Left renal pelvis (tissue), 4 donors: ENCODE measurements around the gene RPL26. TPM values are rescaled to one million over a fixed set of nuclear protein-coding genes. Genes with fewer than 3 reads are reported as not detected.
A peak's percentile ranks its signal among the peaks of the same experiment; 100 is the strongest.

ENCODE experiments used
- DNase-seq, 4 donors: peaks; one replicate each; pipeline ENCODE4 v3.0.0-alpha.2; 2013; ENCODE audit warnings: low read depth in 4 of 4, low spot score in 3 of 4
- polyA plus RNA-seq, 4 donors: library from polyadenylated mRNA; unstranded; fragments of 120-200 nt; gene quantifications; one replicate each; pipeline ENCODE4 v1.2.1, GENCODE V29; 2013; ENCODE audit not compliant: insufficient read length in 4 of 4

Gene RPL26
- polyA plus RNA-seq: 1,000 to 10,000 TPM; 2,282 to 2,993 (median 2,635) TPM

DNA sequence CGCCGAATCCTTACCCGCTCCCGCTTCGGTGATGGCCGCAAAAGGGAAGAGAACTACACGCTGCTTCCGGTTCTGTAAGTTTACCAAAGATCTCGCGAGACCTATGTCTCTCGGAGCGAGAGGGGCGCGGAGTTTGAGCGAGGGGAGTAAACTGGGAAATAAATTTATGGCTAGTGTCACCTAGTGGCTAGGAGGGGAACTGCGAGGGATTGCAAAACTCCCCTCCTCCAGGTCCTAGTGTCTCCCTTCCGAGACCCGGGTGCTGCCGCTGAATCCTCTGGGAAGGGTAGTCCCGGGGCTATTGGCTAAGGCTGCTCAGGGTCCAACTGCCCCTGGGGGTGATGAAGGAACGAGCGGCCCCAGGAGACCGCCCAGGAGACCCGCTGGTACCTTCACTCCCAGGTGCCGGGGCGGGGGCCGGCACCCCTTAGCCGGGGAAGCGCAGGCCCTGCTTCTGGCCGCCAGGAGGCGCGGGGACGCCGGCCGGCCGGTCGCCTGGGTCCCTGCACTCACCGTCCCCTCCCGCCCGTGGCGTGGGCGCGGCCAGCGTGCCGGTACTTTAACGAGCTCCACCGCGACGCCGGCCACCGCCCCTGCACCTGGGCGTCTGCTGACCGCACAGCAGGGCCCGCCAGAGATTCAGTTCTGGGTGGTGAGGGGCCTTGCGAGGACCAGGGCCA, at the start of gene RPL26:
RPL26 (minus strand) TSS at position 51 of the 680 bp plus-strand sequence. CDS start 883 bp downstream, outside the sequence.
- DNase-seq: peak; percentile 94 to 97 (median 96)

GRCh38 chr17:8430966-8431365, 48.0 kb upstream of the RPL26 start:
- no peak for DNase-seq

DNA sequence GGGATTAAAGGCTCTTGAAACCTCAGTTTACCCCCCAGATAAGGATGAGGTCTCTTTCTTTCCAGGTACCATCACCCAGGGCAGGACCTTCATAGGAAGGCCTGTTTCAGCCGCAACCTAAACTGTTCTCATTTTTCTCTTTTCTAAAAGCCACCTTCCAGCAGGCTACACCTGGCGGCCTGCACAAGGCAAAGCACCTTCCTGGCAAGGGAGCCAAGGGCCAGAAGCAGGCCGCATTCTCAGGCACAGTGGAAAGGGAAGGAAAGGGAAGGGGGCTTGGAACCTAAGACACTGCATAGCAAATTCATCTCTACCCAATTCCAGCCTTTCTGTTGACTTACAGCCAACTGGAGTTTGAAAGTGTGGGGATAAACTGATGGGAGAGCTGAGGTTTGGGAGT, 43.8 kb upstream of the RPL26 start:
- no peak for DNase-seq

- DNase-seq: no peak
Observed at GRCh38 chr17:8426094-8426720, 43.2 kb upstream of the RPL26 start.

DNA sequence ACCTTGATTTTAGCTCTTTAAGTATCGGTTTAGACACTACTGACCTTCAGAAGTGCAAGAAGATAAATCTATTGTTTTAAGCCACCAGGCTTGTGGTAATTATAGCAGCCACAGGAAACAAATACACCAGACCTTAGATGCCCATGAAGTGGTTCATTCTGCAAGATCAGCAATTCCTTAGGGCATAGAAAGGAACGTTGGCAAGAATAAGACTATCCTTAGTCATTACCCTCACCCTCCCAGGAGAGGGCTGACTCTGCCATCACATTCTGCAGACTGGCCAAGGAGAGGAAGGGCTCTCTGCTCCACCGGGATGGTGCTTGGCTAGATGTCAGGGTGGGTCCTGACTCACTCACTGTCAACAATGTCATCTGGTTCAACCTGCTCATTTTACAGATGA, 38.6 kb upstream of the RPL26 start:
- no peak for DNase-seq

GRCh38 chr17:8420041-8420934, 37.3 kb upstream of the RPL26 start:
- peak in 2 of 4 donors; percentile 41 to 51 for DNase-seq

GRCh38 chr17:8419305-8419704, 36.3 kb upstream of the RPL26 start:
- no peak for DNase-seq

- DNase-seq: no peak
Observed at GRCh38 chr17:8418471-8418870, 35.5 kb upstream of the RPL26 start.

GRCh38 chr17:8417806-8418205, 34.8 kb upstream of the RPL26 start:
- no peak for DNase-seq

DNA sequence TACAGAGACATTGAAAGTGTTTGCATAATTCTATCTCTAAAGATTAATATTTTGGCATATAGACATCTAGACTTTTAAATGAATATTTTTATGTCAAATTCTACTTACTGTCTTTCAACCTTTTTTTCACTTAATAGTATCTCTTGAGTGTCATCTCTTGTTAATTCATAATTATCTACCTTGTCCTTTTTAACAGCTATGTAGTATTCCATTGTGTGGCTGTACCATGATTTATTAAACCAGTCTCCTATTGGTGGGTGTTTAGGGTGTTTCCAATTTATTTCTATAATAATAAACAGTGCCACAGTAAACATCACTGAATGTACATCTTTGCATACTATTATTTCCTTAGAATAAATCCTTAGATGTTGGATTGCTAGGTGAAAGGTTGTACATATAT, 30.9 kb upstream of the RPL26 start:
- no peak for DNase-seq

DNA sequence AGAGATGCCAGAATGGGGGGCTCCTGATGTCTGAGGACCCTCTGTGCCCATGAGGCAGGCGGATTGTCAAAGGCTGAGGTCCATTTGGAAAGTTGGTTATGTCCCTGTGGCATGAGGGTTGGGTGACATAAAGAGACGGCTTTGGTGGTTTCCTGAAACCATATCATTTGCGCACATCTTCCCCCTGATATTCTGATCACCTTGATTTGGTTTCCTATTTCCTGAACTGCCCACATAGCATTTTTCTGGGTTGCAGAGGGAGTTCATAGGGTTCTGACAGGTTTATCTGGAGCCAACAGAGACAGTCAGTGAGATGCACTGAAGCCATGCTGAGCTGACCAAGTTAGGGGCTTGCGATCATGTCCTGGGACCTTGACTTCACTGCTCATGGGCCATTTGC, 30.3 kb upstream of the RPL26 start:
- no peak for DNase-seq

DNA sequence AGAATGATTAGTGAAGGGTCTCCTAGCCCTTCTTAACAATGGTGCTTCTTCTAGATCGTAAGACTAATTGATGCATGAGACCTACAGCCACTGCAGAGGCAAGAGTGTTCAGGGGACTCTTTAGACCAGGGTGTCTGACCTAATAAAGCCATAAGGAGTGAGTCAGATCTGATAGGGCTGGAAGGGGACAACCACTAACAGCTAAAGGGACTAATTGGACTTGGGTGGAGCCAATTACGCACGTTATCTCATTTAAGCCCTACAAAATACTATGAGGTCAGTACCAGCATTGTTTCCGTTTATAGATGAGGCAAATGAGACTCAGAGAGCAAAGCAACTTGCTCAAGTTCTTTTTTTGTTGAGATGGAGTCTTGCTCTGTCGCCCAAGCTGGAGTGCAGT, 29.1 kb upstream of the RPL26 start:
- DNase-seq: no peak

DNA sequence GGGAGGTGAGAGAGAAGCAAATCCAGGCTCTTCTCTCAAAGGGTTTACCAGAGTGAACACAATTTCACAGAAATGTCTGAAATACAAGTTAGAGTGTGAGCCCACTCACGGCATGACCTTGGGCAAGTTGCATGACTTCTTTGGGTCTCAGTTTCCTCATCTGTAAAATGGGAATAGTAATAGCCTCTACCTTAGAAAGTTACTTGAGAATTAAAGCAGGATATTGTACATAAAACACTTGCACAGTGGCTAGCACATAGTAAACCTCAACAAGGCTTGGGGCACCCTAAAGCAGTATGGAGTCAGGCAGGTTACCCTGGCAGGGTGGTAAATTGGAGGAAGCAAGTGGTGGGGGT, 27.9 kb upstream of the RPL26 start:
- no peak for DNase-seq

DNA sequence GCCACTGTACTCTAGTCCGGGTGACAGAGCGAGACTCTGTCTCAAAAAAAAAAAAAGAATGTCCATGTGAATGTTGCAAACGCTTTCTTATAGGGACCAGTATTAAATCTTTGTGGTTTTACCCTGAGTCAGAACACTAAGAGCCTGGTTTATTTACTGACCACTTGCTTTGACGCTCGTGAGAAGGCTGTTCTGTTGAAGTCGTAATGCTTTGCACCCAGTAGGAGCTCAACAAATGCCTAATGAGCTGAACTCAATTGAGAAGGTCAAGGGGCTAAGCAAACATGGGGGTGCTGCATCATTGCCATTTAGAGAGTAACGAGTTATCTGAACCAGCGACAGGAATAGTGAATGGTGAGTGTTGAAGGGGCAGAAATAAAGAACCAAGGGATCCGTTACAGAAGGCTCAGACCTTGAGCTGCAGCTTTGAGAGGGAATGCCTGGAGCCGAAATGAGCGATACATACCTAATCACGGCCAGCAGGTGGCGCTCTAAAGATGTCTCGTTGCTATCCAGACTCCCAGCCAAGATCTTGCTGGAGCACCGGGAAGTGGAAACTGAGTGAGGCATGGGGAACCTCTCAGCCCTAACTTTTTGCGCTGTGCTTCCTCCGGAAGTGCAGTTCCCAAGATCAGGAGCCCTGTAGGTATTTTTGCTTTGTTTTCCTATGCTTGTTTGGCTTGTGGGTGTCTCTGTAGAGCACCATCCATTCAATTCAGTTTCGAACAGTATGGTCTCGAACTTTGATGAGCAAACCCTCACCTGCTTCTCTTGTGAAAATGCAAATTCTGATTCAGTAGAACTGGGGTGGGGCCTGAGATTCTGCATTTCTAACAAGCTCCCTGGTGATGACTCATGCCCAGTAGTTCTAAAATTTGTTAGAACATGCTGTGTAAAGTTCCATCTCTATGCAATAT, 27.2 kb upstream of the RPL26 start:
- DNase-seq: peak; percentile 70 to 87 (median 80)

GRCh38 chr17:8408371-8408770, 25.4 kb upstream of the RPL26 start:
- no peak for DNase-seq

DNA sequence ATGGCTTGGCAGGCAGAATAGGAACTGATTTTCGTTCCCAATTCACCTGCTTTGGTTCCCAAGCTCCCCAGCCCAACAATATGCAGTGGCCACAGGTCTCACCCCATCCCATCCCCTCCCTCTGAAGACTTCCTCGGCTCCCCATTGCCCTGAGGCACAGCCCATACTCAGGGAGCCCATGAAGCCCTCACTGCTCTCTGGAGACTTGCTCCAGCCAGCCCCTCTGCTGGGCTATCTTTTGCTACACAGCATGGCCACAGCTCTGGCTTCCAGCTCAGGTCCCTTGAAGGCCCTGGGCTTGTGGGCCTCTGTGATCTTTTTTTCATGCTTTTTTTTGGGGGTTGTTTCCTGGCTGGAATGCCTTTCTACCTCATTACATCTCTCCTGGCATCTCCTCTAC, 23.2 kb upstream of the RPL26 start:
- no peak for DNase-seq

GRCh38 chr17:8405499-8406016, 22.6 kb upstream of the RPL26 start:
- no peak for DNase-seq

DNA sequence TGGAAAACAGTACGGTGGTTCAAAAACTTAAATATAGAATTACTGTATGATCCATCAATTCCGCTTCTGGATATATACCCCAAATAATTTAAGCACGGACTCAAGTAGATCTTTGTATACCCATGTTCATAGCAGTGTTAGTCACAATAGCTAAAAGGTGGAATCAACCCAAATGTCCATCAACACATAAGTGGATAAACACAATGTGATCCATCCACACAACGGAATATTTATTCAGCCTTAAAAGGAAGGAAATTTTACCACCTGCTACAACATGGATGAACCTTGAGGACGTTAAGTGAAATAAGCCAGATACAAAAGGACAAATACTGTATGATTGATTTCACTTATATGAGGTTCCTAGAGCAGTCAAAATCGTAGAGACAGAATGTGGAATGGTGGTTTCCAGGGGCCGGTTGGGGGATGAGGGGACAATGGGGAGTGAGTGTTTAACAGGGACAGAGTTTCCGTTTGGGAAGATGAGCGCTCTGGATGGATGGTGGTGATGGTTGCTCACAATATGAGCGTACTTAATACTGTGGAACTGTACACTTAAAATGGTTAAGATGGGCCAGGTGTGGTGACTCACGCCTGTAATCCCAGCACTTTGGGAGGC, 20.0 kb upstream of the RPL26 start:
- no peak for DNase-seq

DNA sequence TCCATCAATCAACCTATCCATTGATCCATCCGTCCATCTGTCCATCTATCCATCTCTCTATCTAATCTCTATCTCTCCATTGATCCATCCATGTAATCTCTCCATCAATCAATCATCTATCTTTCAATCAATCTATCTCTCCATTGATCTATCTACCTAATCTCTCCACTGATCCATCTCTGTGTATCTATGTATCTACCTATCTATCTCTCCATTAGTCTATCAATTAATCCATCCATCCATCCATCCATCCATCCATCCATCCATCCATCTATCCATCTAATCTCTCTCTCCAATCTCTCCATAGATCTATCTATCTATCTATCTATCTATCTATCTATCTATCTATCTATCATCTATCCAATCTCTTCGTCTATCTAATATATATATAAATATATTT, 18.1 kb upstream of the RPL26 start:
- no peak for DNase-seq

GRCh38 chr17:8398980-8399379, 16.0 kb upstream of the RPL26 start:
- no peak for DNase-seq
